Keratinocyte (primary cell): ENCODE data around the gene VWDE. TPM values are rescaled to one million over a fixed set of nuclear protein-coding genes. Genes with fewer than 3 reads are reported as not detected.

Experiments
- DNase-seq: peaks from one replicate; pipeline ENCODE4 v3.0.0-alpha.2; 2011; ENCODE audit warnings: low read depth, missing footprints, low spot score
- FAIRE-seq: peaks from 2 replicates; lab custom pipeline; 2011; peaks lifted over from hg19 to GRCh38; lab: Jason Lieb, UNC
- H2AFZ ChIP-seq: 2 replicates; pipeline ENCODE4 v1.6.0; 2012; ENCODE audit warnings: low read length, control low read depth, inconsistent platforms; ENCODE audit not compliant: control insufficient read depth
- H3K27ac ChIP-seq: 2 replicates; pipeline ENCODE4 v1.5.1; 2011; ENCODE audit warnings: low read length; ENCODE audit not compliant: control insufficient read depth, insufficient read depth
- H3K27me3 ChIP-seq: 3 replicates; pipeline ENCODE4 v1.6.0; 2011; ENCODE audit warnings: low read length; ENCODE audit not compliant: control insufficient read depth, insufficient read depth; ENCODE audit errors: extremely low read depth
- H3K36me3 ChIP-seq, 2 experiments: 2 replicates in 1 of 2; 3 replicates in 1 of 2; pipeline ENCODE4 v1.5.1; 2011; ENCODE audit warnings: low read length in 2 of 2, mild to moderate bottlenecking in 1 of 2; ENCODE audit not compliant: control insufficient read depth in 2 of 2, insufficient read depth in 2 of 2; ENCODE audit errors: extremely low read depth in 1 of 2
- H3K4me1 ChIP-seq: 3 replicates; pipeline ENCODE4 v1.5.1; 2011; ENCODE audit warnings: low read length; ENCODE audit not compliant: control insufficient read depth, insufficient read depth; ENCODE audit errors: extremely low read depth
- H3K4me2 ChIP-seq: 3 replicates; pipeline ENCODE4 v1.6.0; 2011; ENCODE audit warnings: low read depth, low read length; ENCODE audit not compliant: control insufficient read depth, insufficient read depth; ENCODE audit errors: extremely low read depth
- H3K4me3 ChIP-seq, 3 experiments: fragments of 200-600 bp in 1 of 3; sonication (generic) in 1 of 3; 2 replicates in 2 of 3; 3 replicates in 1 of 3; pipeline ENCODE4 v1.5.1; 2011 to 2016; ENCODE audit warnings: low read length in 3 of 3, mild to moderate bottlenecking in 3 of 3, control low read depth in 2 of 3, inconsistent platforms in 1 of 3, low read depth in 1 of 3, mixed read lengths in 1 of 3, mixed run types in 1 of 3, moderate library complexity in 1 of 3; ENCODE audit not compliant: control insufficient read depth in 2 of 3, insufficient read depth in 2 of 3; ENCODE audit errors: extremely low read depth in 1 of 3
- H3K79me2 ChIP-seq: 2 replicates; pipeline ENCODE4 v1.6.0; 2012; ENCODE audit warnings: low read length; ENCODE audit not compliant: control insufficient read depth, insufficient read depth
- H3K9ac ChIP-seq: 3 replicates; pipeline ENCODE4 v1.6.0; 2011; ENCODE audit warnings: low read length; ENCODE audit not compliant: control insufficient read depth, insufficient read depth; ENCODE audit errors: extremely low read depth
- H3K9me1 ChIP-seq: 3 replicates; pipeline ENCODE4 v1.6.0; 2011; ENCODE audit warnings: low read length; ENCODE audit not compliant: control insufficient read depth, insufficient read depth; ENCODE audit errors: extremely low read depth
- H3K9me3 ChIP-seq: 2 replicates; pipeline ENCODE4 v1.5.1; 2012; ENCODE audit warnings: low read depth, low read length; ENCODE audit not compliant: control insufficient read depth
- H4K20me1 ChIP-seq: 3 replicates; pipeline ENCODE4 v1.6.0; 2011; ENCODE audit warnings: low read length; ENCODE audit not compliant: control insufficient read depth, insufficient read depth; ENCODE audit errors: extremely low read depth
- EZH2 ChIP-seq: IDR thresholded peaks from one replicate; pipeline ENCODE4 v1.6.1; 2012; ENCODE audit warnings: inconsistent platforms, mild to moderate bottlenecking, low read length, moderate library complexity
- dilution Hi-C: fragments of 300-500 bp; cut with MboI; formaldehyde crosslinking; loops from one replicate; pipeline ENCODE4 v1.7.0; 2020; ENCODE audit warnings: low sequenced_read_pairs; ENCODE audit not compliant: extremely low pct_ligation_motif_present
- polyA plus RNA-seq, 5 experiments: library from polyadenylated mRNA; depleted of rRNA in 3 of 5; stranded (reverse) in 3 of 5; stranded (forward) in 1 of 5; unstranded in 1 of 5; fragments of >200 nt; gene quantifications; 1 replicate in 1 of 5; 2 replicates in 3 of 5; 3 replicates in 1 of 5; pipeline versions ENCODE4 v1.2.1 to v1.2.3, GENCODE V29; 2011 to 2012; ENCODE audit warnings: missing spikeins in 2 of 5, low read depth in 1 of 5, low replicate concordance in 1 of 5
- TF ChIP-seq, protein P1 (sequence below), 3 experiments: IDR thresholded peaks in 1 of 3; conservative IDR thresholded peaks in 1 of 3; optimal IDR thresholded peaks in 1 of 3; 2 replicates in 2 of 3; 3 replicates in 1 of 3; pipeline versions ENCODE3 to v1.5.1; 2011; ENCODE audit warnings: low read length in 3 of 3, mild to moderate bottlenecking in 3 of 3, moderate library complexity in 2 of 3, control low read depth in 1 of 3, inconsistent platforms in 1 of 3; ENCODE audit not compliant: insufficient read depth in 2 of 3; ENCODE audit errors: extremely low read depth in 1 of 3

The VWDE gene
- polyA plus RNA-seq, 1 donor (not counting 4 experiments of a cell fraction or from before 2014, with no cell fraction given) = 0.01 TPM

GRCh38 chr7:12325646-12326045, 78.0 kb downstream of the VWDE start:
- no peaks in the 10 kb centered on the region for H3K9me1 ChIP-seq
- no peaks in the 10 kb centered on the region for H4K20me1 ChIP-seq

DNA sequence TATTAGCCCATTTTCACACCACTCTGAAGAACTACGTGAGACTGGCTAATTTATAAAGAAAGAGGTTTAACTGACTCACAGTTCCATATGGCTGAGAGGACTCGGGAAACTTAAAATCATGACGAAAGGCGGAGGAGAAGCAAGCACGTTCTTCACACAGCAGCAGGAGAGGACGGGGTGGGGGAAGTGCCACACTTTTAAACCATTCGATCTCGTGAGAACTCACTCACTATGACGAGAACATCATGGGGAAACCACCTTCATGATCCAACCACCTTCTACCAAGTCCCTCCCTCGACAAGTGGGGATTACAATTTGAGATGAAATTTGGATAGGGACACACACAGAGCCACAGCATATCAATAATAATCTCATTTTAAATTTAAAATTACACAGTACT, 80.2 kb downstream of the VWDE start:
- no peaks in the 10 kb centered on the region for H3K36me3 ChIP-seq
- TF ChIP-seq, protein P1, sequence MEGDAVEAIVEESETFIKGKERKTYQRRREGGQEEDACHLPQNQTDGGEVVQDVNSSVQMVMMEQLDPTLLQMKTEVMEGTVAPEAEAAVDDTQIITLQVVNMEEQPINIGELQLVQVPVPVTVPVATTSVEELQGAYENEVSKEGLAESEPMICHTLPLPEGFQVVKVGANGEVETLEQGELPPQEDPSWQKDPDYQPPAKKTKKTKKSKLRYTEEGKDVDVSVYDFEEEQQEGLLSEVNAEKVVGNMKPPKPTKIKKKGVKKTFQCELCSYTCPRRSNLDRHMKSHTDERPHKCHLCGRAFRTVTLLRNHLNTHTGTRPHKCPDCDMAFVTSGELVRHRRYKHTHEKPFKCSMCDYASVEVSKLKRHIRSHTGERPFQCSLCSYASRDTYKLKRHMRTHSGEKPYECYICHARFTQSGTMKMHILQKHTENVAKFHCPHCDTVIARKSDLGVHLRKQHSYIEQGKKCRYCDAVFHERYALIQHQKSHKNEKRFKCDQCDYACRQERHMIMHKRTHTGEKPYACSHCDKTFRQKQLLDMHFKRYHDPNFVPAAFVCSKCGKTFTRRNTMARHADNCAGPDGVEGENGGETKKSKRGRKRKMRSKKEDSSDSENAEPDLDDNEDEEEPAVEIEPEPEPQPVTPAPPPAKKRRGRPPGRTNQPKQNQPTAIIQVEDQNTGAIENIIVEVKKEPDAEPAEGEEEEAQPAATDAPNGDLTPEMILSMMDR (optimal IDR thresholded peaks at IDR 0.05 in 1 of 3, IDR thresholded peaks at IDR 0.05 in 1 of 3, conservative IDR thresholded peaks at IDR 0.05 in 1 of 3; ENCODE audit: extremely low read depth in 1 of 3, insufficient read depth in 2 of 3, low read length in 3 of 3) = no peak
- TF ChIP-seq EZH2 = no peak
- FAIRE-seq (no peak), DNase-seq (no peak)
- no peak overlapping the region for H3K27ac ChIP-seq
- no peak overlapping the region for H3K9ac ChIP-seq
- no peaks in the 10 kb centered on the region for H3K9me3 ChIP-seq
- H3K4me1 ChIP-seq = no peaks in the 10 kb centered on the region
- no peaks in the 10 kb centered on the region for H4K20me1 ChIP-seq
- no peaks in the 10 kb centered on the region for H3K9me1 ChIP-seq
- no peak overlapping the region for H3K4me2 ChIP-seq
- dilution Hi-C loops = no loop called here
- H3K4me3 ChIP-seq = no peak overlapping the region
- H3K79me2 ChIP-seq = no peaks in the 10 kb centered on the region
- H3K27me3 ChIP-seq = no peaks in the 10 kb centered on the region
- H2AFZ ChIP-seq = no peak overlapping the region

More at GRCh38 chr7:12325646-12326045, 78.0 kb downstream of the VWDE start:
- no peaks in the 10 kb centered on the region for H3K79me2 ChIP-seq
- DNase-seq (no peak), FAIRE-seq (no peak)
- no peak overlapping the region for H3K4me3 ChIP-seq
- no peak overlapping the region for H2AFZ ChIP-seq
- H3K36me3 ChIP-seq = no peaks in the 10 kb centered on the region
- no peaks in the 10 kb centered on the region for H3K27me3 ChIP-seq
- H3K4me1 ChIP-seq = no peaks in the 10 kb centered on the region
- no peaks in the 10 kb centered on the region for H3K9me3 ChIP-seq
- TF ChIP-seq, protein P1 (optimal IDR thresholded peaks at IDR 0.05 in 1 of 3, IDR thresholded peaks at IDR 0.05 in 1 of 3, conservative IDR thresholded peaks at IDR 0.05 in 1 of 3; ENCODE audit: extremely low read depth in 1 of 3, insufficient read depth in 2 of 3, low read length in 3 of 3) = no peak
- no peak for TF ChIP-seq EZH2
- dilution Hi-C loops = no loop called here
- no peak overlapping the region for H3K9ac ChIP-seq
- no peak overlapping the region for H3K27ac ChIP-seq
- no peak overlapping the region for H3K4me2 ChIP-seq
